Pancreas (tissue), 10 donors: ENCODE results near the gene PEA15. TPM values are rescaled to one million over a fixed set of nuclear protein-coding genes. Genes with fewer than 3 reads are reported as not detected.

Experiments used
- ATAC-seq, 4 donors: fragments of 200-7000 bp; cut with Tn5 transposase; one replicate each; pipeline versions ENCODE4 v1.8.0 to v1.9.1; 2020; ENCODE audit warnings: mild to moderate bottlenecking in 4 of 4, moderate library complexity in 4 of 4
- DNase-seq, 6 donors: peaks; one replicate each; pipeline ENCODE4 v3.0.0-alpha.2; 2020
- FAIRE-seq: peaks from 2 replicates; lab custom pipeline; 2012; peaks lifted over from hg19 to GRCh38; lab: Jason Lieb, UNC
- H3K27ac ChIP-seq, 4 donors: fragments of 200-600 bp; sonication (generic); 1 replicate in 3 of 4; 2 replicates in 1 of 4; pipeline versions ENCODE4 v1.5.0 to v1.8.0; 2020
- H3K27me3 ChIP-seq, 4 donors: fragments of 200-600 bp; one replicate each; pipeline ENCODE4 v1.8.0; 2021
- H3K36me3 ChIP-seq, 3 donors: fragments of 200-600 bp; sonication (generic) in 1 of 3; one replicate each; pipeline versions ENCODE4 v1.5.0 to v1.8.0; 2020 to 2021
- H3K4me1 ChIP-seq, 3 donors: fragments of 200-600 bp; one replicate each; pipeline ENCODE4 v1.8.0; 2021
- H3K4me3 ChIP-seq, 4 donors: fragments of 200-600 bp; sonication (generic) in 2 of 4; one replicate each; pipeline versions ENCODE4 v1.5.0 to v1.8.0; 2020 to 2021
- H3K9me3 ChIP-seq, 4 donors: fragments of 200-600 bp; one replicate each; pipeline ENCODE4 v1.8.0; 2021
- CTCF ChIP-seq, 4 donors: fragments of 200-600 bp; sonication (generic) in 3 of 4; IDR thresholded peaks; one replicate each; pipeline versions ENCODE4 v1.5.0 to v1.8.0; 2021; ENCODE audit warnings: antibody characterized with exemption in 4 of 4
- WGBS, 2 donors: extraction: QIAGEN DNeasy Blood & Tissue Kit; methylation state at CpG; one replicate each; pipeline ENCODE4 v1.1.7; 2013; 5-methylcytosine and 5-hydroxymethylcytosine counted together
- intact Hi-C, 3 donors: fragments of 100-400 bp; cut with DNase I; formaldehyde crosslinking; loops; one replicate each; pipeline versions ENCODE4 v1.11.1 to v1.14.2; 2022
- polyA plus RNA-seq, 2 donors: library from polyadenylated mRNA; stranded (reverse); fragments of 200-250 nt; gene quantifications; one replicate each; pipeline ENCODE4 v1.2.3, GENCODE V29; 2013
- total RNA-seq, 6 donors: library from RNA; stranded (reverse); fragmentation: NEBNext Ultra II Directional in 4 of 6; extraction: Animal tissue kit (Norgen Biotek cat#: 25700) in 4 of 6; gene quantifications; one replicate each; pipeline versions ENCODE4 v1.2.1 to v1.2.4, GENCODE V29; 2021 to 2023
- donor health status: healthy with polysubstance abuse.
- donor health status: DM: no; HTN: no; CAD: no; lungs with moderate emphysema.
- donor health status: DM: no; HTN: no; CAD: no.
- donor health status: control.
- donor health status: control.
- donor health status: Bipolar disorder and iron deficiency.
- donor health status: DM: yes; HTN: yes; CAD: no.
- donor health status: DM: no; HTN: no; CAD: no.
- donor health status: DM: no; HTN: no; CAD: no.
- donor health status: DM: yes; HTN: yes; CAD: no.

The PEA15 gene
- total and polyA plus RNA-seq, 8 donors, result 15.0 to 52.3 (median 30.7) TPM

DNA sequence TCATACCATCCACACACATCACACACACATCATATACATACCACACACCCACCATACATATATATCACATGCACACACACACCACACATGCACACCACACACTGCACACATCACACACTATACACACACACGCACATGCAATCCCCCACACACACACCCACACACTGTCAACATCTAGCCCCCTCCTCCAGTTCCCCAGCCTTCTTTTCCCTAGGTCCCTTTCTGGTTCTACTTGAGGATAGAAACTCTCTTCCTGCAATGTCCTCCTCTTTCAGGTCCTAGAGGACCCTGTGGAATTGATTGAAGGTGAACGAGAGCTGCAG, 10.5 kb upstream of the PEA15 start:
- ATAC-seq (no peak), FAIRE-seq (no peak), DNase-seq (no peak)
- 50 to 63% methylated on average over 2 of the region's 2 CpGs for WGBS, 2 donors
- H3K36me3 ChIP-seq, result no peaks in the 10 kb centered on the region
- H3K4me3 ChIP-seq, result no peak overlapping the region
- H3K27ac ChIP-seq, result no peak overlapping the region
- no peaks in the 10 kb centered on the region for H3K27me3 ChIP-seq
- H3K4me1 ChIP-seq, result no peaks in the 10 kb centered on the region
- no peaks in the 10 kb centered on the region for H3K9me3 ChIP-seq
- intact Hi-C loops, result loop anchor here in 2 of 3 donors (5.0 to 10.0 kb wide), 4 partner anchors 58 to 180 kb away; no protein-coding TSS in a partner anchor
- no peak for TF ChIP-seq CTCF (IDR thresholded peaks at IDR 0.05)

DNA sequence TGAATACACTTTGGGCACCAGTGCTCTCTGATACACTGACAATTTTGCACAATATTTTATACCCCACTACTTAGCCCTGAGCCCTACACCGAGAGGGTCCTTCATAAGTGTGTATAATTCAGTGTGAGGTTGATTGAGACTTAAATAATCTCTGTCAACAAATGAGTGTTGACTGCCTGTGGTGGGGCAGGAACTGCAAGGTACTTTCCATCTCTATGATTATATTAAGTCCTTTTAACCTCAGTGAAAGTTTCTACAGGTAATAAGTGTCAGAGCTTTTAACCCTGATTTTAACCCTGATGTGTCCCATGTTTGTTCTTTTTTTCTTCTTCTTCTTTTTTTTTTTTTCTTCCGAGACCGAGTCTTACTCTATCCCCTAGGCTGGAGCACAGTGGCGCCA, 9.0 kb upstream of the PEA15 start:
- no peak for TF ChIP-seq CTCF (IDR thresholded peaks at IDR 0.05)
- intact Hi-C loops, result loop anchor here in 2 of 3 donors (10.0 kb wide), 2 partner anchors 91 to 179 kb away; no protein-coding TSS in a partner anchor
- Histone ChIP-seq H3K9me3 (no peaks in the 10 kb centered on the region), H3K4me3 (no peak overlapping the region), H3K36me3 (no peaks in the 10 kb centered on the region), H3K27me3 (no peaks in the 10 kb centered on the region), H3K4me1 (no peaks in the 10 kb centered on the region), H3K27ac (no peak overlapping the region)
- no peak for DNase-seq
- no peak for ATAC-seq
- FAIRE-seq, result no peak
- 66 to 72% methylated on average over 4 of the region's 4 CpGs for WGBS, 2 donors

GRCh38 chr1:160197231-160197630, 8.0 kb upstream of the PEA15 start:
- no peaks in the 10 kb centered on the region for H3K36me3 ChIP-seq
- DNase-seq, result no peak
- H3K4me1 ChIP-seq, result no peaks in the 10 kb centered on the region
- intact Hi-C loops, result loop anchor here in 2 of 3 donors (10.0 kb wide), 2 partner anchors 92 to 178 kb away; no protein-coding TSS in a partner anchor
- H3K4me3 ChIP-seq, result no peak overlapping the region
- TF ChIP-seq CTCF (IDR thresholded peaks at IDR 0.05), result no peak
- H3K27me3 ChIP-seq, result no peaks in the 10 kb centered on the region
- whole genome bisulfite sequencing, 2 donors, result 91 to 95% methylated on average over 4 of the region's 4 CpGs
- no peak overlapping the region for H3K27ac ChIP-seq
- no peak for FAIRE-seq
- no peaks in the 10 kb centered on the region for H3K9me3 ChIP-seq
- no peak for ATAC-seq

GRCh38 chr1:160200786-160201185, 4.4 kb upstream of the PEA15 start:
- no peak for TF ChIP-seq CTCF (IDR thresholded peaks at IDR 0.05)
- 70 to 79% methylated on average over 4 of the region's 4 CpGs for WGBS, 2 donors
- peaks cover 0 to 8% (median 0%) of the 10 kb centered on the region in 3 donors for H3K4me1 ChIP-seq
- no peak for FAIRE-seq
- no peak overlapping the region for H3K27ac ChIP-seq
- intact Hi-C loops, result no loop called here
- H3K27me3 ChIP-seq, result no peaks in the 10 kb centered on the region
- H3K4me3 ChIP-seq, result no peak overlapping the region
- no peaks in the 10 kb centered on the region for H3K9me3 ChIP-seq
- no peak for DNase-seq
- no peak for ATAC-seq
- no peaks in the 10 kb centered on the region for H3K36me3 ChIP-seq

GRCh38 chr1:160204526-160205241, 500 bp upstream of the PEA15 start:
- Histone ChIP-seq H3K27me3 (no peaks in the 10 kb centered on the region), H3K4me1 (peaks cover 2 to 18% (median 7%) of the 10 kb centered on the region in 3 donors), H3K4me3 (peak overlapping the region; percentile 76 to 91 (median 89)), H3K27ac (peak overlapping the region in 2 of 4 donors; percentile 77 to 82), H3K36me3 (no peaks in the 10 kb centered on the region), H3K9me3 (no peaks in the 10 kb centered on the region)
- FAIRE-seq, result no peak
- intact Hi-C loops, result loop anchor here in 1 of 3 donors (5.0 kb wide), 1 partner anchor 48 kb away; no protein-coding TSS in a partner anchor
- 30 to 36% methylated on average over 6 to 7 of the region's 7 CpGs for WGBS, 2 donors
- DNase-seq, result no peak
- no peak for TF ChIP-seq CTCF (IDR thresholded peaks at IDR 0.05)
- peak in 2 of 4 donors; percentile 2 to 34 for ATAC-seq
